Left forelimb (tissue), 1 donor: ENCODE results near the gene AGPS.
"Not testable (repeated sequence)": the region's sequence is repeated elsewhere in the genome, so short reads cannot be mapped to it uniquely, and the experiment has no call there.

Experiments
- DNase-seq: peaks from one replicate; pipeline ENCODE4 v3.0.0-alpha.2; 2018; ENCODE audit warnings: low spot score

The AGPS gene

DNA sequence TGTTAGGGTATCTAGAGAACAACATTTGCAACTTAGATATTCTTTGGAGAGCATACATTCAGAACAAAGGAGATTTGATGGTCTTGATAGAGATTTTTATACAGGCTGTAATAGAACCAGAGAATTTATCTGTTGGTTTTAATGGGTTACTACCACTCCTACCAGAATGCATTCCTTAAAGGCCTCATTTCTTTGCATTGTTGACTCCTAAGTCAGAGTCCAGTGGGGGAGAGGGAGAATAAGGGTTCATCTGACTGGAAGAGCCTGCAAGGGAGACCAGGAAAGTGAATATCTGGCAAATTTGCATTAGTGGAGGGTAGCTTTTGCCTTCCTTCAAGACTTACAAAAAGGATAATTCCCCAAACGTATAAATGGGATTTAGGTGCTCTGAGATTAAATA is 29.7 kb downstream of the AGPS start:
- no peak for DNase-seq

DNA sequence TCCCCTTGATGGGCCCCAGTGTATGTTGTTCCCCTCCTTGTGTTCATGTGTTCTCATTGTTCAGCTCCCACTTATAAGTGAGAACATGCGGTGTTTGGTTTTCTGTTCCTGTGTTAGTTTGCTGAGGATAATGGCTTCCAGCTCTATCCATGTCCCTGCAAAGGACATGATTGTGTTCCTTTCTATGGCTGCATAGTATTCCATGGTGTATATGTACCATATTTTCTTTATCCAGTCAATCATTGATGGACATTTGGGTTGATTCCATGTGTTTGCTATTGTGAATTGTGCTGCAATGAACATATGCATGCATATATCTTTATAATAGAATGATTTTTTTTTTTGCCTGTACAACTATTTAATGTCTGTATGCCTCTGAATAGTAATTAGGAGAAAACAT is 31.5 kb downstream of the AGPS start:
- DNase-seq = not testable (repeated sequence)

DNA sequence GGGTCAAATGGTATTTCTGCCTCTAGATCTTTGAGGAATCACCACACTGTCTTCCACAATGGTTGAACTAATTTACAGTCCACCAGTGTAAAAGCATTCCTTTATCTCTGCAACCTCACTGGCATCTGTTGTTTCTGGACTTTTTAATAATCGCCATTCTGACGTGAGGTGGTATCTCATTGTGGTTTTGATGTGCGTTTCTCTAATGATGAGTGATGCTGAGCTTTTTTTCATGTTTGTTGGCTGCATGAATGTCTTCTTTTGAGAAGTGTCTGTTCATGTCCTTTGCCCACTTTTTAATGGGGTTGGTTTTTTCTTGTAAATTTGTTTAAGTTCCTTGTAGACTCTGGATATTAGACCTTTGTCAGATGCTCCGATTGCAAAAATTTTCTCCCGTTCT is 32.0 kb downstream of the AGPS start:
- not testable (repeated sequence) for DNase-seq

DNA sequence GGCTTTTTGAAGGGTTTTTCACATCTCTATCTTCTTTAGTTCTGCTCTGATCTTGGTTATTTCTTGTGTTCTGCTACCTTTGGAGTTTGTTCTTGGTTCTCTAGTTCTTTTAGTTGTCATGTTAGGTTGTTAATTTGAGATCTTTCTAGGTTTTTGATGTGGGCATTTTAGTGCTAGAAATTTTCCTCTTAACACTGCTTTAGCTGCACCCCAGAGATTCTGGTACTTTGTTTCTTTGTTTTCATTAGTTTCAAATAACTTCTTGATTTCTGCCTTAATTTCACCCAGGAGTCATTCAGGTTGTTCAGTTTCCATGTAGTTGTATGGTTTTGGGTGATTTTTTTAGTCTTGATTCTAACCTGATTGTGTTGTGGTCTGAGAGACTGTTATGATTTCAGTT is 34.7 kb downstream of the AGPS start:
- DNase-seq = no peak

DNA sequence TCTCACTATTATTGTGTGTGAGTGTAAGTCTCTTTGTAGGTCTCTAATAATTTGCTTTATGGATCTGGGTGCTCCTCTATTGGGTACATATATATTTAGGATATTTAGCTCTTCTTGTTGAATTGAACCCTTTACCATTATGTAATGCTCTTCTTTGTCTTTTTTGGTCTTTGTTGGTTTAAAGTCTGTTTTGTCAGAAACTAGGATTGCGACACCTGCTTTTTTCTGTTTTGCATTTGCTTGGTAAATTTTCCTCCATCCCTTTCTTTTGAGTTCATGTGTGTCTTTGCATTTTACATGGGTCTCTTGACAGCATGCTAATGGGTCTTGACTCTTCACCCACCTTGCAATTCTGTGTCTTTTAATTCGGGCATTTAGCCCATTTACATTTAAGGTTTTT is 35.4 kb downstream of the AGPS start:
- DNase-seq = not testable (repeated sequence)

DNA sequence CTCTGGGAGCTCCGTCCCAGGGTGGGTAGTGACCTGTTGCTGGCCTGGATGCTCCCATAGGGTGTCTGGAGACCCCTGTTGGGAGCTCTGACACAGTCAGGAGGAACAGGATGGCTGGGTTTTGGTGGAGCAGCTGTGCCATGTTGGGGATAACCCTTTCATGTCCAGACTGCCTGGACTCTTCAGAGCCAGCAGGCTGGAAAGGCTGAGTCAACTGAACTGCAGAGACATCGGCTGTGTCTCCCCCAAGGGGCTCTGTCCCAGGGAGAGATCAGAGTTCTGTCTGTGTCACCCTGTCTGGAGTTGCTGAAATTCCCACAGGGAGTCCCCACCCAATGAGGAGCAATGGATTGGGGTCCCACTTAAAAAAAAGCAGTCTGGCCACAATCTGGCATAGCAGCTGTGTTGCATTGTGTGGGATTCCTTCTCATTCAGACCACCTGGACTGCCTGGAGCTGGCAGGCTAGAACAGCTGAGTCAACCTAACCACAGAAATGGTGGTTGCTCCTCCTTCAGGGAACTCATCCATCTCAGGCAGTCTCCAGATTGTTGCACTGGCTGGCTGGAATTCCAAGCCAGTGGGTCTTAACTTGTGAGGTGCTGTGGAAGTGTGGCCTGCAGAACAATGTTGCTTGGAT is 37.2 kb downstream of the AGPS start:
- no peak for DNase-seq

DNA sequence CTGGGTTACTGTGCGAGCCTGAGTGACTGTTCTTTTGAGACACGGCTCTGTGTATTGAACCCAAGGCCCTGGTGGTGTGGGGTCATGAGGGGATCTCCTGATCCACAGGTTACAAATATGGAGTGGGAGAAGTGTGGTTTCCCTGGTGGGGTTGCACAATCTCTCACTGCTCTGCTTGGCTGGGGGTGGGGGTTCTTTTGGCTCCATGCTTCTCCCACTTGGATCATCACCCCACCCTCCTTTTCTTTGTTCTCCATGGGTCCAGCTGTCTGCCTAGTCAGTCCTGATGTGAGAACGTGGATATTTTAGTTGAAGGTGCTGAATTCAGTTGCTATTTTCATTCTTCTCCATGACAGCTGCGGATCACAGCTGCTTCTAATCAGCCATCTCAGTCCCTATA is 37.8 kb downstream of the AGPS start:
- DNase-seq = no peak

DNA sequence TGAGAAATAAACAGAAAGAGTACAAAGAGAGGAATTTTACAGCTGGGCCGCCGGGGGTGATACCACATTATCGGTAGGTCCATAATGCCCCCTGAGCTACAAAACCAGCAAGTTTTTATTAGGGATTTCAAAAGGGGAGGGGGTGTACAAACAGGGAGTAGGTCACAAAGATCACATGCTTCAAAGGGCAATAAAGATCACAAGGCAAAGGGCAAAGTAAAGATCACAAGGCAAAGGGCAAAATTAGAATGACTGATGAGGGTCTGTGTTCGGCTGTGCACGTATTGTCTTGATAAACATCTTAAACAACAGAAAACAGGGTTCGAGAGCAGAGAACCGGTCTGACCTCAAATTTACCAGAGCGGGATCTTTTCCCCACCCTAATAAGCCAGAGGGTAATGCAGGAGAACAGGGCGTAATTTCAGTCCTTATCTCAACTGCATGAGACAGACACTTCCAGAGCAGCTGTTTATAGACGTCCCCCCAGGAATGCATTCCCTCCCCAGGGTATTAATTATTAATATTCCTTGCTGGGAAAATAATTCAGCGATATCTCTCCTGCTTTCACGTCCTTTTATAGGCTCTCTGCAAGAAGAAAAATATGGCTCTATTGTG is 38.6 kb downstream of the AGPS start:
- DNase-seq = not testable (repeated sequence)

DNA sequence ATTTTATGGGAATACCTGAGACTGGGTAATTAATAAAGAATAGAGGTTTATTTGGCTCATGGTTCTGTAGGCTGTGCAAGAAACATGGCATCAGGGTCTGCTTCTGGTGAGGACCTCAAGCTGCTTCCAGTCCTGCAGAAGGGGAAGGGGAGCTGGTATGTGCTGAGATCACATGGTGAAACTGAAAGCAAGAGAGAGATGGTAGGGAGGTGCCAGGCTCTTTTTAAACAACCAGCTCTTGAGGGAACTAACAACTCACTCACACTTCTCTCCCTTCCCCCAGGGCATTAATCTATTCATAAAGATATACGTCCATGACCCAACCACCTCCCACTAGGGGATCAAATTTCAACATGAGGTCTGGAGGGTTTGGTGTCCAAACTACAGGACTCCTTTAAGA is 40.1 kb downstream of the AGPS start:
- no peak for DNase-seq

DNA sequence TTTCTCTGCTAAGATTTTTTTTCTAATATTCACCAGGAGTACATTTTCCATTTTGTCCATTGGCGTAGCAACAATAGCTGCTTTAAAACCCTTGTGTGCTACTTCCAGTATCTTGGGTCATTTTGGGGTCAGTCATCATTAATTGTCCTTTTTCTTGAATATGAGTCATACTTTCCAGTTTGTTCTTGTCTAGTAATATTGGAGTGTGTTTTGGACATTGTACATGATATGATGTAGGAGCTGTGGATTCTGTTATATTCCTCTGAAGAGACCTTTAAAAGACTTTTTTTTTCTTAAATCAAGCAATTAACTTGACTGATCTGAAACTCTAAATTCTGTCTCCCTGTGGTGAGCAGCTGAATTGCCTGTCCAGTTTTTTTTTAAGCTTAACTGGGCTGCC is 40.8 kb downstream of the AGPS start:
- no peak for DNase-seq

DNA sequence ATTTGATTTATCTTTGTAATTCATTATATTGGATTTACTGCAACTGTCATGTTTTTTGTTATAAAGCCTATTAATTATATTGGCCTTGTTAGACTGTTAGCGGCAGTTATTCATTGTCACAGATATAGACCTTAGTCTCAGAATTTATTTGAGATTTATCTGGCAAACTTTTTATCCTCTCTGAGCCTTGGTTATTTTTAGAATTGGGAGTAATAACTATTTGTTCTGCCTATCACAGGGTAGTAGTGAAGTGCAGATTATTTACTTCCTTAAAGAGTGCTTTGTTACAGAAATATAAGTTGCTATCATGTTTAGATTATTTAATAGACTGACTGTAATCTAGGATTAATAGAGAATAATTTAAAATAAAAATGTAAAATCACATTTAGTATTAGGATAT is 41.9 kb downstream of the AGPS start:
- DNase-seq = no peak

DNA sequence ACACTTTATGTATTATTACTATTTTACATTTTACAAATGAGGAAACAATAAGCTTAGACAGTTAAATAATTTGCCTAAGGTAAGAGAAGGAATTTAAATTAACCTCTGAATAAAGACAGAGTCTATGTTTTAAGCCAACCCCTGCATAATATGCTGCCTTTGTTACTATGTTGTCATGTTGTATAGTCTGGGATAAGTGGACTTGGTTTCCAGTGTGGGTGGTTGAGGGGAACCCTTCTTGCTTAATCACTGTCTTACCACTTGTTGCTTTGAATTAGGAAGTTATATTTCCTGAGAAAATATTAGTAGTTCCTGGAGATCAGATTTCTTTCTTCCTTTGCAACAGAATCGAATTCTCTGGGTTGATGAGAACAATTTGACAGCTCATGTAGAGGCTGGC is 52.6 kb downstream of the AGPS start:
- DNase-seq = no peak

DNA sequence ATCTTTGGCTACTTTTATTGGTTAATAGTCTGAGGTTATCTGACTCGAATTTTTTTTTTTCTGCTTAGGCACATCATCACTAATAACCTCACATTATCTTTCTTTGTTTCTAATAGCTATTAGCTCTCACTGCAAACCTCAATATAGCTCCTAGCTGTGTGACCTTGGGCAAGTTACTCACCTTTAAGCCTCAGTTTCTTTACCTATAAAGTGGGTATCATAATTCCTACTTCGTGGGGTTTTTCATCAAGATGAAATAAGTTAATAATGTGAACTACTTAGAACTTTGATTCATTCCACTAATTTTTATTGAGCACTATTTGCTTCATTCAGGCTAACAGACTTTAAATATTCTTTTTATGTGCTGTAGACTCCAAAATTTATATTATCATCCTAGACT is 55.5 kb downstream of the AGPS start:
- no peak for DNase-seq

DNA sequence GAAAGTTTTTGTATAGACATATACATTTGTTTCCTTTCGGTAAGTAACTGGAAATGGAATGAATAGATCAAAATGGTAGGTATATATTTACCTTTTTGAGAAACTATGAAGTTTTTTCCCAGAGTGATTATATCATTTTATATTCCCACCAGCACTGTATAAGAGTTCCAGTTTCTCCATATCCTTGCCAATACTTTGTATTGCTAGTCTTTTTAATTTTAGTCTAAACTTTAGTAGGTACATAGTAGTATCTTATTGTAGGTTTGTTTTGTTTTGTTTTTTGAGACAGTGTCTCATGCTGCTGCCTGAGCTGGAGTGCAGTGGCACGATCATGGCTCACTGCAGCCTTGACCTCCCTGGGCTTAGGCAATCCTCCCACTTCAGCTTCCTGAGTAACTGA is 56.6 kb downstream of the AGPS start:
- DNase-seq = no peak

DNA sequence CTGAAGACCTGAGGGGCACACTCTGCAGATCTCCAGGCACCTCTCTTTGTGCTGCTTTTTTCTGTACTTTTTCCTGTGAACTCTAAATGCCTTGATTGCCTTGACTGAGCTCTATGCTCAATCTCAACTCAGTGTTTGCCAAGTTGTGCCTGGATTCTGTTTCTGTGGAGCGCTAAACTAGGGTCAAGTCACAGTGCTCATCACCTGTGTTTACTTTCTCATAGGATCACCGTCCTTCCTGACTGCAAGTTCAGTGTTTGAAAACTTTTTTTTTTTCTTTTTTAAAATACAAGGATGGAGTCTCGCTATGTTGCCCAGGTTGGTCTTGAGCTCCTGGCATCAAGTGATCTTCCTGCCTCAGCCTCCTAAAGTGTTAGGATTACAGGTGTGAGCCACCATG is 62.6 kb downstream of the AGPS start:
- DNase-seq = no peak

DNA sequence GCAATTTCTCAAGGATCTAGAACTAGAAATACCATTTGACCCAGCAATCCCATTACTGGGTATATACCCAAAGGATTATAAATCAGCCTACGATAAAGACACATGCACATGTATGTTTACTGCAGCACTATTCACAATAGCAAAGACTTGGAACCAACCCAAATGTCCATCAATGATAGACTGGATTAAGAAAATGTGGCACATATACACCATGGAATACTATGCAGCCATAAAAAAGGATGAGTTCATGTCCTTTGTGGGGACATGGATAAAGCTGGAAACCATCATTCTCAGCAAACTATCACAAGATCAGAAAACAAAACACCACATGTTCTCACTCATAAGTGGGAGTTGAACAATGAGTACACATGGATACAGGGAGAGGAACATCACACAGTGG is 67.2 kb downstream of the AGPS start:
- not testable (repeated sequence) for DNase-seq

DNA sequence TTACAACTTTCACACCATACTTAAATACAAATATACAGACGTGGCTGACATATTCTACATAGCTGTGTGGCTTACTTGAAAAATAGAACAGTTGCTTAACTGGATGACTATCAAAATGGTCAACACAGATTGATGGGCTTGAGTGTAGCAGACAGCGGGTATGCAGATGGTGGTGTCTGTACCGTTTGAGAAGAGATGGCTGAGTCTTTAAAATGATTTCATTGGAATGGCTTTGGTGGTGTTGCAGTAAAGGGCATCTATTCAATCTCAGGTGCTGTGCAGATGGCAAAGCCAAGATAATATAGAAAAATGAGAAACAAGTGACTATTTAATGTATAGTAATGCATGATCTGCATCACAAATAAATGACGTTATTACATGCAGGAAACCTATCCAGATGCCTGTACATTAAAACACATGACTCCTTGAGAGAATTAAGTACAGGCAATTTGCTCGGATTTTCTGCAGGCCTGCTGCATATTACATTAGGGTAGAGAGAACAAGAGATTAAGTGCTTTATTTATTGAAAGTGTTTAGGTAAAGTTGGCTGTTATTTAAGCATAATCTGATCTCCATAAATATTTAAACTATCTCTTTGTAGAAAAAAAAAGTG is 68.5 kb downstream of the AGPS start:
- DNase-seq = no peak

DNA sequence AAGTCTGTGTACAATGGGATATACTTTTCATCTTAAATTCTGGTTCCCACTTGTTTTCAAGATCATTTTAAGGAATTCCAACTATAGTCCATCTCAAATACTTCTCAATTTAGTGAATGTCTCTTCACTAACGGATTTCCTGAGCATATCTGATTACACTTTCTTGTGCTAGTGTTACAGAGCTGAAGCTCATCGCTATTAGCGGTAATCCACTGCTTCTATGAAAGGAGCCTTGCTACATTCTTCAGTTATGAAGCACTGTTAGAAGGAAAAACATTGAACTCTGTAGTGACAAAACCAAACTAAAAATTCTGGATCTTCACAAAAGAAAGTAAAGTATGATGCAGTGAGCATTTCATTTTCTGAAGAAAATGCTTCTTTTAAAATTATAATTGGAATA is 72.0 kb downstream of the AGPS start:
- no peak for DNase-seq

DNA sequence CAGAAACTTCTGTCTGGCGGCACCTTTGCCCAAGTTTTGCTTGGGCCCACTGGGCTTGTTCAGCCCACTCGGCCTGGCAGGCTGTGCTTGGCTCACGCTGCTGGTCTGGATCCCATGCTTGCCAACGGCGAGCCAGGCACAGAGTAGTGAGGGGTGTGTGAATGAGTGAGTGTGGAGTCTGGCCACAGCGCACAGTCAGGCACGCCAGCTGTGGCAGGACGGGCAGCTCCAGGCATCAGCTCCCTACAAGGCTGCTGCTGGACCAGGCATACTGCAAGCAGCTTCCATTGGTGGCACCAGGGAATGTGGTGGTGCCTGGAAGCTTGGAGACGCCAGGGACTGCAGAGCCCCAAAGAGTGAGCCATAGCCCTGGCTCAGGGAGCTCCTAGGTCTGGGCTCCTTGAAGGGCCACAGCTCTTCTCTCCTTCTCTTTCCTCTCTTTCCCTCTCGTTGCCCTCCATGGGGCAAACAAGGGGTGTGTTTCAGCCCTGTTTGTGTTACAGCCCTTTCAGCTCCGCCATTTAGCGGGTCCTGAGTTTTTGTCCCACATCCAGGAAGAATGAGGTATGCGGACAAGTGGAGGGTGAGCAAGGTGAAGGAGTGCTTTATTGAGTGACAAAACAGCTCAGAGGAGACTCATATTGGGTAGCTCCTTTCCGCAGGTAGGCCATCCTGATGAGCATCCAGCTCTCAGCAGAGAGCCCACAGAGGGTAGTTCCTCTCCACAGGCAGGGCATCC is 73.0 kb downstream of the AGPS start:
- DNase-seq = no peak

DNA sequence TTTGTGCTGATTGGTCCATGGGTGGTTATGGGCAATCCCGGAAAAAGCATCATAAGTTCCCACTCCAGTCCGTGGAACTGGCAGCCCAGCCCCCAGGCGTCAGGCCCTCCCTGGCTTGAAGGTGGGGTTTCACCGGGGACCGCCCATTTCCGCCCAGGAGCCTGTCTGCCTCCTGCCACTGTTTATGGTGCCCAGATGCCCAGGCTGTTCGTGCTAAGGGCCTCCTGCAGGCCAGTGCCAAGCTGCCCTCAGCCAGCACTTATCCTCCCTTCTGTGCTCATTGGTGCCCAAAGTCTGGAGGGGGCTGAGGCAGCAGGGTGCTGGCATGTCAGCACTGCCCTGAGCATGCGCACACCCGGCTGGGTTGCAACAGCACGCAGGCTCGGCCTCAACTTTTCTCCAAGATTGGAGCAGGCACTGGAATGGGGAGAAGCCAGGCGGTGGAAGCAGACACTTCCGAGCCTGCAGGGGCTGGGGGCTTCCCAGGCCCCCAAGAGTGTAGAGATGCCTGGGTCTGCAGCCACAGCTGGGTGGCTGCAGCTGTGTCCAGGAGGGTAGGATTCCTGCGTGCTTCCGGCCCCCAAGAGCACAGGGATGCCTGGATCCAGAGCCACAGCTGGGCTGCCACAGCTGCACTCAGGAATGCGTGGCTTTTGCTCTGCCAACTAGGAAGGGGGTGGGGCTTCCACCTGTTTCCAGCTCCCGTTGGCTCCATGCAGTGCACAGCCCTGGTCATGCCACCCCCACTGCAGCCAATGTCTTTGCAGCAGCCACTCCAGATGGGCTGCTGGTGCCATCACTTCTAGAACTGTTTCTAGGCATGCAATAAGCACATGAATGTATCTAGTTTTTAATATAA is 74.0 kb downstream of the AGPS start:
- DNase-seq = no peak

DNA sequence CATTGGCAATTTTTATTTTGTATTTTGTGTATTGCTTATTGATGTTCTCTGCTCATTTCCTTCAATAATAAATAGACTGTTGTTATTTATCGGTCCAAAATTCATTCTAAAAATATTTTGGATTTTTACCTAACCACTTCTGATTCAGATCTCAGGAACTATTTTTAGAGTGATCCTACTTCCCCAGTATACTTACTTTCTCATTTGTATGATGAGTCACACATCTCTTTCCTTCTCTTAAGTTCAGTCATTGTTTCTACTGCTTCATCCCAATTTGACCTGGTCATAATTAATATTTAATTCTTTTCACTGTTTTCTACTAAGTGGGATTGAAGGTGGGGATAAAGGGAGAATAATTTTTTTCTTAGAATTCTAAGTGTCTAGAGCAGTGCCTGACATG is 75.1 kb downstream of the AGPS start:
- no peak for DNase-seq

DNA sequence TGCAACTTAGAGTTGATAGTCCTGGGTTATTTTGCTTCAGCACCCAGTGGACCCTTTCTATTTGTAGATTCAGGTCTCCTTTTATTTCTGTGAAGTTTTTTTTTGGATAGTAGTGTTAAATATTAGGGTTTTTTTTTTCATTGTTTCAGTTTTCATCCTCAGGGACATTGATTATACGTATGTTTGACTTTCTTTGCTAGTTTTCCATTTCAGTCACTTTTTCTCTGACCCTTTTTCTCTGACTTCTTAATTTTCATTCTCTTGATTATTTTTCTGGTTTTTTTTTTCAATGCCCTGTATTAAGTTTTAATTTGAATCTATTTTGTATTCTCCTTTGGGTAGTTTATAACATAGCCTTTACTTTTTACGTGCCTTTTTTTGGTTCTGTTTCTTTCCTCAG is 79.4 kb downstream of the AGPS start:
- no peak for DNase-seq
